ENCODE measurements around the gene VPS37B.

Gene VPS37B

GRCh38 chr12:122867691-122868461 is 28.0 kb downstream of the VPS37B start:
- Histone ChIP-seq H3K36me3 (peaks cover 83% of the 10 kb centered on the region), H3K4me3 (ENCODE audit: low read depth in 1 of 2, low read length in 1 of 2) (no peak overlapping the region), H3K27me3 (no peaks in the 10 kb centered on the region), H3K27ac (peak overlapping the region; percentile 34), H3K9me3 (no peaks in the 10 kb centered on the region), H3K4me1 (ENCODE audit: control insufficient read depth in 1 of 2, insufficient read depth in 1 of 2, low read depth in 1 of 2, low read length in 1 of 2) (peaks cover 37% of the 10 kb centered on the region in 2 experiments)
- no peak for TF ChIP-seq CTCF (IDR thresholded peaks at IDR 0.05)

- Histone ChIP-seq H3K36me3 (peaks cover 88% of the 10 kb centered on the region), H3K4me1 (ENCODE audit: control insufficient read depth in 1 of 2, insufficient read depth in 1 of 2, low read depth in 1 of 2, low read length in 1 of 2) (peaks cover 29% of the 10 kb centered on the region in 2 experiments), H3K4me3 (ENCODE audit: low read depth in 1 of 2, low read length in 1 of 2) (no peak overlapping the region), H3K27ac (peak overlapping the region; percentile 34), H3K9me3 (no peaks in the 10 kb centered on the region), H3K27me3 (no peaks in the 10 kb centered on the region)
- no peak for TF ChIP-seq CTCF (IDR thresholded peaks at IDR 0.05)
Measured at GRCh38 chr12:122866950-122867607, 28.8 kb downstream of the VPS37B start.

- Histone ChIP-seq H3K9me3 (no peaks in the 10 kb centered on the region), H3K36me3 (peaks cover 95% of the 10 kb centered on the region), H3K4me3 (ENCODE audit: low read depth in 1 of 2, low read length in 1 of 2) (no peak overlapping the region), H3K27me3 (no peaks in the 10 kb centered on the region), H3K27ac (peak overlapping the region; percentile 26), H3K4me1 (ENCODE audit: control insufficient read depth in 1 of 2, insufficient read depth in 1 of 2, low read depth in 1 of 2, low read length in 1 of 2) (peaks cover 22 to 24% of the 10 kb centered on the region in 2 experiments)
- TF ChIP-seq CTCF (IDR thresholded peaks at IDR 0.05) = no peak
Measured at GRCh38 chr12:122866379-122866778, 29.5 kb downstream of the VPS37B start.

GRCh38 chr12:122865268-122866231 is 30.4 kb downstream of the VPS37B start:
- Histone ChIP-seq H3K9me3 (no peaks in the 10 kb centered on the region), H3K4me1 (ENCODE audit: control insufficient read depth in 1 of 2, insufficient read depth in 1 of 2, low read depth in 1 of 2, low read length in 1 of 2) (peaks cover 14 to 16% of the 10 kb centered on the region in 2 experiments), H3K27me3 (no peaks in the 10 kb centered on the region), H3K4me3 (ENCODE audit: low read depth in 1 of 2, low read length in 1 of 2) (no peak overlapping the region), H3K27ac (peak overlapping the region; percentile 26), H3K36me3 (peaks cover 98% of the 10 kb centered on the region)
- peak; percentile 18 for TF ChIP-seq CTCF (IDR thresholded peaks at IDR 0.05)

GRCh38 chr12:122864894-122865253 is 31.1 kb downstream of the VPS37B start:
- H3K9me3 ChIP-seq = no peaks in the 10 kb centered on the region
- no peak overlapping the region for H3K4me3 ChIP-seq (ENCODE audit: low read depth in 1 of 2, low read length in 1 of 2)
- H3K4me1 ChIP-seq (ENCODE audit: control insufficient read depth in 1 of 2, insufficient read depth in 1 of 2, low read depth in 1 of 2, low read length in 1 of 2) = peaks cover 8 to 15% of the 10 kb centered on the region in 2 experiments
- TF ChIP-seq CTCF (IDR thresholded peaks at IDR 0.05) = no peak
- peak overlapping the region; percentile 26 for H3K27ac ChIP-seq
- H3K27me3 ChIP-seq = no peaks in the 10 kb centered on the region
- H3K36me3 ChIP-seq = peaks cover 98% of the 10 kb centered on the region

Measured in neutrophil (primary cell).